Nucleus accumbens (tissue), 56 donors: ENCODE results near the gene MYO16.

ENCODE experiments used
- DNase-seq, 56 donors: peaks; one replicate each; lab custom pipeline; 2025; lab: John Stamatoyannopoulos, UW

Gene MYO16

DNA sequence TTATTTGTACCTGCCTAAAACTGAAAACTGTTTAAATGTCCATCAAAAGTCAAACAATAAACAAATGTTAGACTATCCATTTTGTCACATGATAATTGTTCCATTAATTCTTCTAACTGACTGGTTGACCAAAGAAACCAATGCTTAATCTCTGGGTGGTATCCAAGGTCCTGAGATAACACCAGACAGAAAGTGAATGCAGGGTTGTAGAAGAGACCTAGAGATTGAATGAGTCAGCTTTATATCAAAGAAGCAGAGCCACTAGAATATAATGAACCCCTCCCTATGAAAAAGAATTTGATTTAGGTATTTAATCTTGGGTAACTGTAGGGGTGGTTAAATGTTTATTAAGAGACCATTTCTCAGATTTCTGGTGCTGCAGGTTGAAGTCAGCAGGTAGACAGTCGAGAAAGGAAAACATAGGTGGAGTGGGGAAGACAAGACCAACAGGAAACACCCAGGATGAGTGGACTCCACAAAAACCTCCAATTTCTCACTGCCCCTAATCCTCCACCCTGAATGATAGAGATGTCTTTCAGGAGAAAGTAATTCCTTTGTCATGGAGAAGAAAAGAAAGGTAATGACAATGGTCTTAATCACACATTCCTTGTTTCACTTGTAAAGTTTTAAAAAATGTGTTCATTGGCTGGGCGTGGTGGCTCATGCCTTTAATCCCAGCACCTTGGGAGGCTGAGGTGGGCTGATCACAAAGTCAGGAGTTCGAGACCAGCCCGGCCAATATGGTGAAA, 620.5 kb downstream of the MYO16 start:
- DNase-seq, result no peak

- DNase-seq, result no peak
These were observed 622.5 kb downstream of the MYO16 start for GRCh38 chr13:109251956-109252355.

- no peak for DNase-seq
These were observed 623.9 kb downstream of the MYO16 start for GRCh38 chr13:109253316-109253715.

- DNase-seq, result no peak
These were observed 624.9 kb downstream of the MYO16 start for GRCh38 chr13:109254274-109254673.

GRCh38 chr13:109255141-109255856, 625.9 kb downstream of the MYO16 start:
- DNase-seq, result no peak

DNA sequence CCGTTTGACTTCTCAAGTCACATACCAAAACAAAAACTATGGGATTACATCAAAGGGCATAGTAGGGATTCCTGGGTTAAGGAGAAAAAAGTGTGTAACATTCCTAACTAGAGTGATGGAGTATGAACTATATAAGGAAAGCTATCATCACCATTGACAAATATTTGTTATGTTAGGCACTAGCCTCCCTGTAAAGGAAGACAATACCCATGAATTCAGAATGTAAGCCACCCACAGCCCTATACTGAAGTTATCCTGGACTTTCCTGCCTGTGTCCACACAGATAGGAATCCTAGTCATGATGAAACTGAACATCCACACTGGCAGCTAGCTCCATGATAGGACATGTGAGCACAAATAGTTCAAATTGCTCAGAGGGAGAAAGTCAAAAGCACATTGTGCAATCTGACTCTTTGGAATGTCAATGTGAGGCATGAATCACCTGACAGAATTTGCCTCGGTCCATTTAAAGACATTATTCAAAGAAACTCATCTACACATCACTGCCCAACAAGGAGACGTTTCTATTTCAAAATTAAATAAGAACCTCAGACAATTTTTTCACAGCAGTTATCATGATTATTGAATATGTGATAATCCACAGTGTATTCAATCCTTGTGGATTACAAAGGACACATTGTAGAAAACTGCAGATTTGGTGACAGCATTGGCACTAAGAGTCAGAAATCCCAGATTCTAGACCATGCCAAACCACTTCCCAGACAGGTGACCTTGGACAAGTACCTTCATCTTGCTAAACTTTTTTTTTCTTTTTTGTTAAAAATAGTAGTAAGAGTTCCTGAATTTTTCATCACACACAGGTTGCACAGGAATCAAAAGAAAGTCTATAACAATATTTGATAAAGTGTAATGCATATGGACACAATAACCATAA, 627.7 kb downstream of the MYO16 start:
- no peak for DNase-seq
